Neural progenitor cell (in vitro differentiated cells): Measurements from ENCODE around the gene PIN4. TPM values are rescaled to one million over a fixed set of nuclear protein-coding genes. Genes with fewer than 3 reads are reported as not detected.

ENCODE experiments used
- DNase-seq: peaks from one replicate; pipeline ENCODE4 v3.0.0-alpha.2; 2016; ENCODE audit warnings: low spot score
- H2AFZ ChIP-seq: fragments of 200-600 bp; sonication (generic); replicated peaks from 2 replicates; pipeline ENCODE4 v1.6.1; 2016; ENCODE audit warnings: antibody characterized with exemption
- H3F3A ChIP-seq: fragments of 200-600 bp; sonication (generic); 2 replicates; pipeline ENCODE4 v1.6.1; 2016; ENCODE audit warnings: antibody characterized with exemption, low read depth
- H3K27ac ChIP-seq: fragments of 200-600 bp; sonication (generic); 2 replicates; pipeline ENCODE4 v1.5.1; 2016; ENCODE audit warnings: mild to moderate bottlenecking
- H3K27me3 ChIP-seq: fragments of 200-600 bp; sonication (generic); 2 replicates; pipeline ENCODE4 v1.6.1; 2016; ENCODE audit warnings: mild to moderate bottlenecking, moderate library complexity
- H3K36me3 ChIP-seq: fragments of 200-600 bp; sonication (generic); 2 replicates; pipeline ENCODE4 v1.5.1; 2016
- H3K4me1 ChIP-seq: fragments of 200-600 bp; sonication (generic); 2 replicates; pipeline ENCODE4 v1.6.1; 2016; ENCODE audit warnings: mixed run types
- H3K4me2 ChIP-seq: fragments of 200-600 bp; sonication (generic); 2 replicates; pipeline ENCODE4 v1.6.1; 2016
- H3K4me3 ChIP-seq: fragments of 200-600 bp; sonication (generic); 2 replicates; pipeline ENCODE4 v1.5.1; 2016
- H3K79me2 ChIP-seq: fragments of 200-600 bp; sonication (generic); 2 replicates; pipeline ENCODE4 v1.6.1; 2016; ENCODE audit warnings: low read depth
- H3K9ac ChIP-seq: fragments of 200-600 bp; sonication (generic); 2 replicates; pipeline ENCODE4 v1.6.1; 2016
- H3K9me3 ChIP-seq: fragments of 200-600 bp; sonication (generic); 2 replicates; pipeline ENCODE4 v1.5.1; 2016; ENCODE audit warnings: low read depth
- H4K20me1 ChIP-seq: fragments of 200-600 bp; sonication (generic); 2 replicates; pipeline ENCODE4 v1.6.1; 2016; ENCODE audit warnings: low read depth
- H3K27ac Mint-ChIP-seq: 3 replicates; pipeline ENCODE4 v1.8.0; 2021; ENCODE audit warnings: mixed read lengths
- H3K27me3 Mint-ChIP-seq: 2 replicates; pipeline ENCODE4 v1.8.0; 2022; ENCODE audit warnings: low read depth, mild to moderate bottlenecking, inconsistent platforms, moderate library complexity, mixed read lengths; ENCODE audit not compliant: insufficient read depth
- H3K36me3 Mint-ChIP-seq: 3 replicates; pipeline ENCODE4 v1.8.0; 2021; ENCODE audit warnings: mixed read lengths
- H3K4me1 Mint-ChIP-seq: 3 replicates; pipeline ENCODE4 v1.8.0; 2021; ENCODE audit warnings: mixed read lengths
- H3K4me3 Mint-ChIP-seq: 3 replicates; pipeline ENCODE4 v1.8.0; 2021; ENCODE audit warnings: mild to moderate bottlenecking, moderate library complexity, mixed read lengths
- H3K9me3 Mint-ChIP-seq: 3 replicates; pipeline ENCODE4 v1.8.0; 2020; ENCODE audit warnings: mixed read lengths
- EZH2 ChIP-seq: fragments of 200-600 bp; sonication (generic); IDR thresholded peaks from 2 replicates; pipeline ENCODE4 v1.6.1; 2017; ENCODE audit warnings: antibody characterized with exemption, mild to moderate bottlenecking, moderate library complexity
- EZH2phosphoT487 ChIP-seq: fragments of 200-600 bp; sonication (generic); IDR thresholded peaks from 2 replicates; pipeline ENCODE4 v1.6.1; 2017; ENCODE audit warnings: antibody characterized with exemption
- total RNA-seq: library from RNA; depleted of rRNA; stranded (reverse); fragments of >200 nt; gene quantifications from 2 replicates; pipeline ENCODE4 v1.2.3, GENCODE V29; 2015; ENCODE audit warnings: low replicate concordance
- TF ChIP-seq, protein P1 (sequence below): fragments of 200-600 bp; sonication (generic); IDR thresholded peaks from 2 replicates; pipeline ENCODE4 v1.5.1; 2017; ENCODE audit warnings: antibody characterized with exemption, mild to moderate bottlenecking

PIN4 gene
- total RNA-seq, 1 donor from 2014 or later, result 21.7 TPM

- Histone ChIP-seq H3K27me3 (no peaks in the 10 kb centered on the region), H3K4me1 (no peaks in the 10 kb centered on the region), H3F3A (peaks cover 19% of the 10 kb centered on the region), H3K36me3 (peaks cover 4% of the 10 kb centered on the region), H3K27ac (no peak overlapping the region), H3K4me3 (peak overlapping the region; percentile 67), H3K9ac (no peak overlapping the region), H4K20me1 (no peaks in the 10 kb centered on the region), H3K9me3 (no peaks in the 10 kb centered on the region), H3K79me2 (peaks cover 35% of the 10 kb centered on the region), H2AFZ (no peak overlapping the region), H3K4me2 (peak overlapping the region; percentile 76)
- Mint-ChIP-seq H3K27me3 (peaks cover 6% of the 10 kb centered on the region), H3K4me3 (peak overlapping the region; percentile 88), H3K9me3 (peaks cover 11% of the 10 kb centered on the region), H3K4me1 (peaks cover 6% of the 10 kb centered on the region), H3K36me3 (peaks cover 14% of the 10 kb centered on the region), H3K27ac (peak overlapping the region; percentile 57)
- TF ChIP-seq, protein P1, sequence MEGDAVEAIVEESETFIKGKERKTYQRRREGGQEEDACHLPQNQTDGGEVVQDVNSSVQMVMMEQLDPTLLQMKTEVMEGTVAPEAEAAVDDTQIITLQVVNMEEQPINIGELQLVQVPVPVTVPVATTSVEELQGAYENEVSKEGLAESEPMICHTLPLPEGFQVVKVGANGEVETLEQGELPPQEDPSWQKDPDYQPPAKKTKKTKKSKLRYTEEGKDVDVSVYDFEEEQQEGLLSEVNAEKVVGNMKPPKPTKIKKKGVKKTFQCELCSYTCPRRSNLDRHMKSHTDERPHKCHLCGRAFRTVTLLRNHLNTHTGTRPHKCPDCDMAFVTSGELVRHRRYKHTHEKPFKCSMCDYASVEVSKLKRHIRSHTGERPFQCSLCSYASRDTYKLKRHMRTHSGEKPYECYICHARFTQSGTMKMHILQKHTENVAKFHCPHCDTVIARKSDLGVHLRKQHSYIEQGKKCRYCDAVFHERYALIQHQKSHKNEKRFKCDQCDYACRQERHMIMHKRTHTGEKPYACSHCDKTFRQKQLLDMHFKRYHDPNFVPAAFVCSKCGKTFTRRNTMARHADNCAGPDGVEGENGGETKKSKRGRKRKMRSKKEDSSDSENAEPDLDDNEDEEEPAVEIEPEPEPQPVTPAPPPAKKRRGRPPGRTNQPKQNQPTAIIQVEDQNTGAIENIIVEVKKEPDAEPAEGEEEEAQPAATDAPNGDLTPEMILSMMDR, result no peak
- TF ChIP-seq EZH2, result no peak
- TF ChIP-seq EZH2phosphoT487, result no peak
- DNase-seq, result no peak
These were observed 56.6 kb downstream of the PIN4 start for GRCh38 chrX:72238183-72238582.

DNA sequence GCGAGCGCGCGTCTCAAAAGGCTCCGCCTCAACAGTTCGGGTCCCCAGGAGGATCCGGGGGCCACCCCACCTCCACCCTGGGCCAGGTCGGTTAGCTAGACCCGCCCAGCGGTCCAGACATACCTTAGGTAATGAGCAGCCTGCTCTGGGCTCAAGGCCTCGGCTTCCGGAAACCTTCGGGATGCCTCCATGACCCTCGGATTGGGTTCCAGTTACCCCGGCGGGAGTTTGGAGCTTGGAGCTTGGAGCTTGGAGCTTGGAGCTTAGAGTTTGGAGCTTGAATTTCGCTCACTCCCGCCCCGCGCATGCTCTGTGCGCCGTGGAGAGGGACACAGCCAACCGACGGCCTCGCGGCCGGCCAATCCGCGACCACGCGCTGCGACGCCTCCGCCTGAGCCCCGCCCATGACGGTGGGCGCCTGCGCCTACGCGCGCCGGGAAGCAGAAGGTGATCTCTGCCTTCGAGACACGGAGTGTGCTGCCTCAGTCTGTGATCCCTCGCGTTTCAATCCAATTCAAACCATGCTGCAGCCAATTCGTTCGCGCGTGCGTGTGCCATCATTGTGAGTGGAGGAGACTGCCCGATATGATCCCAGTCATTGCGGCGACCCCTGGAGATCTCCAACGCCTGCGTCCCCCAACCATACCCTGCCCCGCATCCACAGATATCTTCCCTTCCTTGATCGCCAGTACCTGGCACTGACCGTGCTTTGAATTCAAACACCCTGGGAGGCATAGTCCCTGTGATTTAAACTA, 57.3 kb downstream of the PIN4 start, which contains the start of gene ERCC6L:
Gene ERCC6L, minus strand, starts transcription at position 307 of the 755 bp plus-strand sequence. Its CDS starts 116 bp downstream, at position 191.
- Mint-ChIP-seq H3K27me3 (peaks cover 6% of the 10 kb centered on the region), H3K9me3 (peaks cover 11% of the 10 kb centered on the region)
- no peak within 1 kb of the TSS for H3K27ac ChIP-seq

DNA sequence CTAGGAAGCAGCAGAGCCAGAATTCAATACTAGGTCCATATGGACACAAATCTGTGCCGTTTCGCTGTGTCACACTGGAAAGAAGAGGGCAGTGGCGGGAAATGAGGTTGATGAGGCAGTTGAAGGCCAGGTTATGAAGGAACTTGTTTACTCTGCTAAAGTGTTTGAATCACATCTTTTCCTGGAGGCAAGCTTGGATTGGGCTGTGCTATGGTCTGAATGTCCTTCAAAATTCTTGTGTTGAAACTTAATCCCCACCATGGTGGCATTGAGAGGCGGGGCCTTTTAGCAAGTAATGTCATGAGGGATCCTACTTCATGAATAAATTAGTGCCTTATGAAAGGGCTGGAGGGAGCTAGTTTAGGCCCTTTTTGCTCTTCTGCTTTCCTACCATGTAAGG, 59.4 kb downstream of the PIN4 start:
- Histone ChIP-seq H3F3A (peaks cover 19% of the 10 kb centered on the region), H3K9me3 (no peaks in the 10 kb centered on the region), H3K27ac (no peak overlapping the region), H3K27me3 (no peaks in the 10 kb centered on the region), H3K4me2 (no peak overlapping the region), H3K9ac (no peak overlapping the region), H2AFZ (no peak overlapping the region), H4K20me1 (no peaks in the 10 kb centered on the region), H3K4me3 (no peak overlapping the region), H3K36me3 (peaks cover 4% of the 10 kb centered on the region), H3K4me1 (no peaks in the 10 kb centered on the region), H3K79me2 (peaks cover 25% of the 10 kb centered on the region)
- peaks cover 8% of the 10 kb centered on the region for H3K9me3 Mint-ChIP-seq
- no peak overlapping the region for H3K4me3 Mint-ChIP-seq
- TF ChIP-seq EZH2, result no peak
- TF ChIP-seq, protein P1, result no peak
- TF ChIP-seq EZH2phosphoT487, result no peak
- peaks cover 4% of the 10 kb centered on the region for H3K36me3 Mint-ChIP-seq
- peaks cover 6% of the 10 kb centered on the region for H3K4me1 Mint-ChIP-seq
- DNase-seq, result no peak
- H3K27me3 Mint-ChIP-seq, result peaks cover 6% of the 10 kb centered on the region
- H3K27ac Mint-ChIP-seq, result no peak overlapping the region

More for the DNA sequence above, 57.3 kb downstream of the PIN4 start, which contains the start of gene ERCC6L:
- H3K9ac ChIP-seq, result no peak within 1 kb of the TSS
- peaks cover 19% of the 10 kb centered on the region for H3F3A ChIP-seq
- TF ChIP-seq, protein P1, result no peak
- no peak within 1 kb of the TSS for H2AFZ ChIP-seq
- Mint-ChIP-seq H3K27ac (peak within 1 kb of the TSS; percentile 57), H3K4me1 (peaks cover 6% of the 10 kb centered on the region), H3K36me3 (peaks cover 13% of the 10 kb centered on the region), H3K4me3 (peak within 1 kb of the TSS; percentile 88)
- peak within 1 kb of the TSS; percentile 67 for H3K4me3 ChIP-seq
- peak within 1 kb of the TSS; percentile 76 for H3K4me2 ChIP-seq
- no peaks in the 10 kb centered on the region for H3K27me3 ChIP-seq
- no peaks in the 10 kb centered on the region for H3K4me1 ChIP-seq
- no peaks in the 10 kb centered on the region for H4K20me1 ChIP-seq
- peaks cover 4% of the 10 kb centered on the region for H3K36me3 ChIP-seq
- DNase-seq, result peak; percentile 92
- no peaks in the 10 kb centered on the region for H3K9me3 ChIP-seq
- peaks cover 35% of the 10 kb centered on the region for H3K79me2 ChIP-seq
